Tibial artery (tissue), 4 donors: ENCODE measurements around the gene PRKG1.

Source experiments
- DNase-seq, 2 donors: peaks; one replicate each; pipeline ENCODE4 v3.0.0-alpha.2; 2019
- H3K27ac ChIP-seq, 2 donors: fragments of 200-600 bp; sonication (generic) in 1 of 2; 1 replicate in 1 of 2; 2 replicates in 1 of 2; pipeline ENCODE4 v1.5.1; 2018 to 2019; ENCODE audit warnings: mild to moderate bottlenecking in 1 of 2
- H3K27me3 ChIP-seq, 2 donors: fragments of 200-600 bp; sonication (generic) in 1 of 2; one replicate each; pipeline versions ENCODE4 v1.5.1 to v1.6.0; 2016 to 2019
- H3K36me3 ChIP-seq, 3 donors: fragments of 200-600 bp; sonication (generic) in 2 of 3; one replicate each; pipeline ENCODE4 v1.5.1; 2016 to 2019; ENCODE audit warnings: mild to moderate bottlenecking in 2 of 3
- H3K4me1 ChIP-seq, 4 donors: fragments of 200-600 bp; sonication (generic) in 2 of 4; 1 replicate in 3 of 4; 2 replicates in 1 of 4; pipeline ENCODE4 v1.5.1; 2016 to 2019
- H3K4me3 ChIP-seq, 2 donors: fragments of 200-600 bp; sonication (generic) in 1 of 2; 1 replicate in 1 of 2; 2 replicates in 1 of 2; pipeline ENCODE4 v1.5.1; 2018 to 2019; ENCODE audit warnings: mild to moderate bottlenecking in 2 of 2
- H3K9me3 ChIP-seq, 3 donors: fragments of 200-600 bp; sonication (generic) in 1 of 3; one replicate each; pipeline ENCODE4 v1.5.1; 2016 to 2019
- CTCF ChIP-seq, 2 experiments: fragments of 200-600 bp in 1 of 2; fragments of 450-650 bp in 1 of 2; IDR thresholded peaks; one replicate each; pipeline ENCODE4 v1.5.1; 2017 to 2019; ENCODE audit warnings: antibody characterized with exemption in 2 of 2, mild to moderate bottlenecking in 1 of 2, moderate library complexity in 1 of 2
- intact Hi-C: fragments of 100-400 bp; cut with DNase I; formaldehyde crosslinking; loops from one replicate; pipeline ENCODE4 v1.15.0; 2023; ENCODE audit warnings: low total_unique reads

The PRKG1 gene

DNA sequence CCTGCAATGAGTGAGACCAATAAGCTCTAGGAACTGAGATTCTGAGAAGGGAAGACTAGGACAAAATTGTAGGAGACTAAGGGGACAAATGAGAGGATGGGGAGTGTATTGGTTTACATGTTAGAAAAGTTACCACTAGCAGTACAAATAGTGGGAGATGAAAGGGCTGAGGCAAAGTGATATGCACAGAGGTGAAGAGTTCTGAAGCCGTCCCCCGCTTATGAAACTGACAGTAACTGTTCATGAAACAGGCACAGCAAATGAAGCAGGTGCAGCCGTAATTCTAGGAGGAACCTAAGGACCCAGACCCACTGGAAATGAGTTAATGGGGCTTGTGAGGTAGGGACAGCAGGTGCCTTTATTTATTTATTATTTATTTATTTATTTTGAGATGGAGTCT, 211.3 kb downstream of the PRKG1 start:
- no peaks in the 10 kb centered on the region for H3K27me3 ChIP-seq
- no peak for DNase-seq
- peaks cover 0 to 61% (median 4%) of the 10 kb centered on the region in 4 donors for H3K4me1 ChIP-seq
- intact Hi-C loops: no loop called here
- H3K27ac ChIP-seq: no peak overlapping the region
- TF ChIP-seq CTCF (IDR thresholded peaks at IDR 0.05): no peak
- H3K4me3 ChIP-seq: no peak overlapping the region
- H3K9me3 ChIP-seq: no peaks in the 10 kb centered on the region
- H3K36me3 ChIP-seq: no peaks in the 10 kb centered on the region

DNA sequence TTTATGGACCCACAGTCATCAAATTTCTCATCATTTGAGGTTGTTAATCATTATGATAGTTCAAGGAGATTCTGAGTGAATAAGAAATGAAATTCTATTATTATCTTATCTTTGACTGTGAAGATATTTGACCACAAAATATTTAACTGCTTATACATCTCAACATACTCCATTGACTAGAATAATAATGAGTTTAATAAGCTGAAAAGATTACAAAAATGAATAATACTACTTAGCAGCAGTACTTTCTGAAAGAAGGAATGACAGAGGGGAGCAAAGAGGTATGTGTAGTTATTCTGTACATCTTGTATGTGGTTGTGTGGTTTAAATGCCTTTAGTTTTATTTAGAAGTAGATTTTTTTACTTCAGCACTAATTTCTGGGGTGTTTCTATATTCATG, 214.2 kb downstream of the PRKG1 start:
- intact Hi-C loops: no loop called here
- Histone ChIP-seq H3K4me1 (peaks cover 0 to 53% (median 8%) of the 10 kb centered on the region in 4 donors), H3K27me3 (no peaks in the 10 kb centered on the region), H3K4me3 (no peak overlapping the region), H3K27ac (no peak overlapping the region), H3K36me3 (no peaks in the 10 kb centered on the region), H3K9me3 (no peaks in the 10 kb centered on the region)
- TF ChIP-seq CTCF (IDR thresholded peaks at IDR 0.05): no peak
- DNase-seq: no peak

- intact Hi-C loops: no loop called here
- no peak for DNase-seq
- Histone ChIP-seq H3K4me3 (no peak overlapping the region), H3K36me3 (no peaks in the 10 kb centered on the region), H3K9me3 (no peaks in the 10 kb centered on the region), H3K27me3 (no peaks in the 10 kb centered on the region), H3K4me1 (peaks cover 0 to 50% (median 8%) of the 10 kb centered on the region in 4 donors), H3K27ac (no peak overlapping the region)
- no peak for TF ChIP-seq CTCF (IDR thresholded peaks at IDR 0.05)
Observed at GRCh38 chr10:51289519-51289918, 215.2 kb downstream of the PRKG1 start.

GRCh38 chr10:51291961-51292360, 217.7 kb downstream of the PRKG1 start:
- intact Hi-C loops: no loop called here

DNA sequence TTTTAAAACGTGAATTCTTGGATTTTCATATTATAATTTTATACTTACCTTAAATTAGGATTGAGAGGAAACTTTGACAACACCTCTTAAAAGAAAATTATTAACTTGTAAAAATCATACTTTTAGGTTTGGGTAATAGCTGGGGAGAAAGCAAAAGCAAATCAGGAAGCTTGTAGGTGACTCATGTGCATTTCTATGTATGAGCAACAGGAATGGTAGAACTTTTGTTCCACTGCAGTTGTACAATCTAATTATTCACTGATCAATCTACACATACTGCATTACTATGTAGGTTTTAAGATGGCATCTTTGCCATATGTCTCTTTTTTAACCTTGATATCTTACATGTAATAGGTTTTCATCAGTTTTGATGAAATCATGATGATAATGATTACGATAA, 223.2 kb downstream of the PRKG1 start:
- Histone ChIP-seq H3K4me1 (peaks cover 0 to 68% (median 27%) of the 10 kb centered on the region in 4 donors), H3K27ac (peak overlapping the region; percentile 12 to 44), H3K9me3 (no peaks in the 10 kb centered on the region), H3K36me3 (no peaks in the 10 kb centered on the region), H3K27me3 (no peaks in the 10 kb centered on the region), H3K4me3 (no peak overlapping the region)
- no peak for TF ChIP-seq CTCF (IDR thresholded peaks at IDR 0.05)
- intact Hi-C loops: no loop called here
- no peak for DNase-seq

More at GRCh38 chr10:51291961-51292360, 217.7 kb downstream of the PRKG1 start:
- no peak overlapping the region for H3K4me3 ChIP-seq
- no peaks in the 10 kb centered on the region for H3K36me3 ChIP-seq
- no peaks in the 10 kb centered on the region for H3K9me3 ChIP-seq
- peak overlapping the region in 1 of 2 donors; percentile 5 for H3K27ac ChIP-seq
- peaks cover 0 to 56% (median 9%) of the 10 kb centered on the region in 4 donors for H3K4me1 ChIP-seq
- DNase-seq: no peak
- no peak for TF ChIP-seq CTCF (IDR thresholded peaks at IDR 0.05)
- H3K27me3 ChIP-seq: no peaks in the 10 kb centered on the region
